Neural cell (in vitro differentiated cells): Measurements from ENCODE around the gene SMKR1. TPM values are rescaled to one million over a fixed set of nuclear protein-coding genes. Genes with fewer than 3 reads are reported as not detected.

Experiments used
- H2AFZ ChIP-seq: fragments of 200-600, 300-800 bp; sonication (generic), shearing (Covaris generic); 2 replicates; pipeline ENCODE4 v1.6.0; 2014; ENCODE audit warnings: low read depth, mild to moderate bottlenecking, antibody characterized with exemption, low read length, moderate library complexity
- H3F3A ChIP-seq: fragments of 200-600 bp; shearing (Covaris generic); 2 replicates; pipeline ENCODE4 v1.6.1; 2016; ENCODE audit warnings: mild to moderate bottlenecking, moderate library complexity, mixed read lengths, antibody characterized with exemption, low read length; ENCODE audit not compliant: insufficient read depth, poor library complexity, severe bottlenecking
- H3K27ac ChIP-seq: fragments of 200-600, 300-800 bp; sonication (generic), shearing (Covaris generic); 2 replicates; pipeline ENCODE4 v1.5.1; 2014; ENCODE audit warnings: mild to moderate bottlenecking, low read length, moderate library complexity
- H3K27me3 ChIP-seq: fragments of 300-800, 200-600 bp; sonication (generic), shearing (Covaris generic); 2 replicates; pipeline ENCODE4 v1.6.0; 2014; ENCODE audit warnings: mild to moderate bottlenecking, low read depth, low read length, moderate library complexity; ENCODE audit not compliant: insufficient read depth
- H3K36me3 ChIP-seq: fragments of 300-800, 200-600 bp; sonication (generic), shearing (Covaris generic); 2 replicates; pipeline ENCODE4 v1.5.1; 2014; ENCODE audit warnings: mild to moderate bottlenecking, antibody characterized with exemption, low read length, moderate library complexity; ENCODE audit not compliant: insufficient read depth
- H3K4me2 ChIP-seq: fragments of 300-800, 200-600 bp; sonication (generic), shearing (Covaris generic); 2 replicates; pipeline ENCODE4 v1.6.0; 2014; ENCODE audit warnings: mild to moderate bottlenecking, low read length
- H3K4me3 ChIP-seq: fragments of 300-800, 200-600 bp; sonication (generic), shearing (Covaris generic); 2 replicates; pipeline ENCODE4 v1.5.1; 2014; ENCODE audit warnings: mild to moderate bottlenecking, low read length, moderate library complexity
- H3K79me2 ChIP-seq: fragments of 200-600 bp; shearing (Covaris generic); replicated peaks from 2 replicates; pipeline ENCODE4 v1.6.0; 2014; ENCODE audit warnings: mild to moderate bottlenecking, low read length, moderate library complexity; ENCODE audit not compliant: insufficient read depth
- H3K9ac ChIP-seq: fragments of 300-800, 200-600 bp; sonication (generic), shearing (Covaris generic); 2 replicates; pipeline ENCODE4 v1.6.1; 2016; ENCODE audit warnings: mild to moderate bottlenecking, low read length, mixed read lengths
- H3K9me2 ChIP-seq: fragments of 200-600 bp; shearing (Covaris generic); 2 replicates; pipeline ENCODE4 v1.6.1; 2016; ENCODE audit warnings: mild to moderate bottlenecking, low read length, mixed read lengths; ENCODE audit not compliant: insufficient read depth
- H3K9me3 ChIP-seq: fragments of 200-600, 300-800 bp; sonication (generic), shearing (Covaris generic); 2 replicates; pipeline ENCODE4 v1.6.1; 2016; ENCODE audit warnings: mild to moderate bottlenecking, mixed run types, low read length, moderate library complexity, mixed read lengths
- H4K20me1 ChIP-seq: fragments of 200-600 bp; shearing (Covaris generic); 2 replicates; pipeline ENCODE4 v1.6.1; 2016; ENCODE audit warnings: mild to moderate bottlenecking, mixed run types; ENCODE audit not compliant: insufficient read depth
- CTCF ChIP-seq: fragments of 450-650 bp; IDR thresholded peaks from 2 replicates; pipeline ENCODE4 v1.5.1; 2014; ENCODE audit warnings: antibody characterized with exemption, mild to moderate bottlenecking, moderate library complexity; ENCODE audit not compliant: poor library complexity, severe bottlenecking
- EP300 ChIP-seq: fragments of 450-650 bp; conservative IDR thresholded peaks from 2 replicates; pipeline ENCODE4 v1.6.1; 2014; ENCODE audit warnings: antibody characterized with exemption, mild to moderate bottlenecking, moderate library complexity; ENCODE audit not compliant: poor library complexity, severe bottlenecking
- EZH2 ChIP-seq: fragments of 200-600, 300-800 bp; shearing (Covaris generic), sonication (generic); IDR thresholded peaks from 2 replicates; pipeline ENCODE4 v1.6.1; 2014; ENCODE audit warnings: antibody characterized with exemption, low read length, borderline replicate concordance, mild to moderate bottlenecking; ENCODE audit not compliant: insufficient read depth, poor library complexity, severe bottlenecking
- MXI1 ChIP-seq: fragments of 450-650 bp; conservative IDR thresholded peaks from 2 replicates; pipeline ENCODE4 v1.6.1; 2014; ENCODE audit warnings: antibody characterized with exemption, mild to moderate bottlenecking; ENCODE audit not compliant: poor library complexity, severe bottlenecking
- POLR2AphosphoS5 ChIP-seq: IDR thresholded peaks from 2 replicates; pipeline ENCODE4 v1.6.1; 2012
- RAD21 ChIP-seq: fragments of 450-650 bp; conservative IDR thresholded peaks from 2 replicates; pipeline ENCODE4 v1.6.1; 2014; ENCODE audit warnings: antibody characterized with exemption, mild to moderate bottlenecking, moderate library complexity
- REST ChIP-seq: IDR thresholded peaks from 2 replicates; pipeline ENCODE4 v1.6.1; 2012; ENCODE audit warnings: borderline replicate concordance
- SMC3 ChIP-seq: fragments of 450-650 bp; conservative IDR thresholded peaks from 2 replicates; pipeline ENCODE4 v1.6.1; 2014; ENCODE audit warnings: antibody characterized with exemption, mild to moderate bottlenecking, moderate library complexity; ENCODE audit not compliant: poor library complexity
- TAF1 ChIP-seq: IDR thresholded peaks from 2 replicates; pipeline ENCODE4 v1.6.1; 2012; ENCODE audit warnings: low read depth
- polyA plus RNA-seq: library from polyadenylated mRNA; depleted of rRNA; stranded (reverse); fragments of >200 nt; gene quantifications from 2 replicates; pipeline ENCODE4 v1.2.3, GENCODE V29; 2014

The SMKR1 gene
- polyA plus RNA-seq, 1 donor from 2014 or later: 8.5 TPM

GRCh38 chr7:129464194-129464593, 38.1 kb upstream of the SMKR1 start:
- no peak for TF ChIP-seq CTCF
- TF ChIP-seq EZH2: no peak
- TF ChIP-seq EP300: no peak
- no peak for TF ChIP-seq TAF1
- TF ChIP-seq MXI1: no peak
- TF ChIP-seq POLR2AphosphoS5: no peak
- no peak for TF ChIP-seq RAD21
- TF ChIP-seq SMC3: no peak
- no peak for TF ChIP-seq REST
- Histone ChIP-seq H3K79me2 (no peaks in the 10 kb centered on the region), H3F3A (no peaks in the 10 kb centered on the region)

GRCh38 chr7:129465080-129465479, 37.3 kb upstream of the SMKR1 start:
- TF ChIP-seq CTCF (no peak), POLR2AphosphoS5 (no peak), TAF1 (no peak), EZH2 (no peak), EP300 (no peak), REST (no peak), MXI1 (no peak), SMC3 (no peak), RAD21 (no peak)
- Histone ChIP-seq H3F3A (no peaks in the 10 kb centered on the region), H3K9me3 (no peaks in the 10 kb centered on the region), H4K20me1 (no peaks in the 10 kb centered on the region), H3K27ac (no peak overlapping the region), H3K4me3 (no peak overlapping the region), H3K9me2 (no peaks in the 10 kb centered on the region), H3K9ac (no peak overlapping the region), H3K4me2 (no peak overlapping the region), H3K27me3 (no peaks in the 10 kb centered on the region), H3K79me2 (no peaks in the 10 kb centered on the region), H2AFZ (no peak overlapping the region), H3K36me3 (no peaks in the 10 kb centered on the region)

More at GRCh38 chr7:129464194-129464593, 38.1 kb upstream of the SMKR1 start:
- Histone ChIP-seq H2AFZ (no peak overlapping the region), H3K27ac (no peak overlapping the region), H4K20me1 (no peaks in the 10 kb centered on the region), H3K9ac (no peak overlapping the region), H3K4me2 (no peak overlapping the region), H3K4me3 (no peak overlapping the region), H3K9me3 (no peaks in the 10 kb centered on the region), H3K9me2 (no peaks in the 10 kb centered on the region), H3K36me3 (no peaks in the 10 kb centered on the region), H3K27me3 (no peaks in the 10 kb centered on the region)
